ENCODE results near the gene KCTD11. TPM values are rescaled to one million over a fixed set of nuclear protein-coding genes. Genes with fewer than 3 reads are reported as not detected.

Gene KCTD11
- total and polyA plus RNA-seq, 10 donors, result 5.4 to 12.0 (median 8.9) TPM

DNA sequence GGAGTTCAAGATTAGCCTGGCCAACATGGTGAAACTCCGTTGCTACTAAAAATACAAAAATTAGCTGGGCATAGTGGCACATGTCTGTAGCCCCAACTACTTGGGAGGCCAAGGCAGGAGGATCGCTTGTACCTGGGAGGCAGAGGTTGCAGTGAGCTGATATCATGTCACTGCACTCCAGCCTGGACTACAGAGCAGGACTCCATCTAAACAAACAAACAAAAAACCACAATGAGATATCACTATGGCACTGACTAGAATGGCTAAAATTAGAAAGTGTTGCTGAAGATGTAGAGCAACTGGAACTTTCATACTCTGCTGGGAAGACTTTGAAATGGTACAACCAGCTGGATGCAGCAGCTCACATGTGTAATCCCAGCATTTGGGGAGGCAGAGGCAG lies 22.4 kb downstream of the KCTD11 start:
- TF ChIP-seq POLR2AphosphoS5 (IDR thresholded peaks at IDR 0.05) (no peak), POLR2A (IDR thresholded peaks at IDR 0.05) (no peak)
- TF ChIP-seq, protein P1, sequence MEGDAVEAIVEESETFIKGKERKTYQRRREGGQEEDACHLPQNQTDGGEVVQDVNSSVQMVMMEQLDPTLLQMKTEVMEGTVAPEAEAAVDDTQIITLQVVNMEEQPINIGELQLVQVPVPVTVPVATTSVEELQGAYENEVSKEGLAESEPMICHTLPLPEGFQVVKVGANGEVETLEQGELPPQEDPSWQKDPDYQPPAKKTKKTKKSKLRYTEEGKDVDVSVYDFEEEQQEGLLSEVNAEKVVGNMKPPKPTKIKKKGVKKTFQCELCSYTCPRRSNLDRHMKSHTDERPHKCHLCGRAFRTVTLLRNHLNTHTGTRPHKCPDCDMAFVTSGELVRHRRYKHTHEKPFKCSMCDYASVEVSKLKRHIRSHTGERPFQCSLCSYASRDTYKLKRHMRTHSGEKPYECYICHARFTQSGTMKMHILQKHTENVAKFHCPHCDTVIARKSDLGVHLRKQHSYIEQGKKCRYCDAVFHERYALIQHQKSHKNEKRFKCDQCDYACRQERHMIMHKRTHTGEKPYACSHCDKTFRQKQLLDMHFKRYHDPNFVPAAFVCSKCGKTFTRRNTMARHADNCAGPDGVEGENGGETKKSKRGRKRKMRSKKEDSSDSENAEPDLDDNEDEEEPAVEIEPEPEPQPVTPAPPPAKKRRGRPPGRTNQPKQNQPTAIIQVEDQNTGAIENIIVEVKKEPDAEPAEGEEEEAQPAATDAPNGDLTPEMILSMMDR (IDR thresholded peaks at IDR 0.05 in 8 of 11, conservative IDR thresholded peaks at IDR 0.05 in 3 of 11), result no peak
- peaks cover 0 to 6% (median 0%) of the 10 kb centered on the region in 8 donors for H3K9me3 ChIP-seq
- no peak overlapping the region for H3K27ac ChIP-seq
- no peaks in the 10 kb centered on the region for H3K36me3 ChIP-seq
- intact Hi-C loops (cut with DNase I; ENCODE audit: low total_unique reads), result no loop called here
- peaks cover 0 to 13% (median 0%) of the 10 kb centered on the region in 7 donors for H3K27me3 ChIP-seq (replicated peaks in 1 of 7)
- DNase-seq, result no peak
- 75 to 93% (median 88%) methylated on average over 2 of the region's 2 CpGs for WGBS, 5 donors
- no peak overlapping the region for H3K4me3 ChIP-seq
- no peaks in the 10 kb centered on the region for H3K4me1 ChIP-seq

DNA sequence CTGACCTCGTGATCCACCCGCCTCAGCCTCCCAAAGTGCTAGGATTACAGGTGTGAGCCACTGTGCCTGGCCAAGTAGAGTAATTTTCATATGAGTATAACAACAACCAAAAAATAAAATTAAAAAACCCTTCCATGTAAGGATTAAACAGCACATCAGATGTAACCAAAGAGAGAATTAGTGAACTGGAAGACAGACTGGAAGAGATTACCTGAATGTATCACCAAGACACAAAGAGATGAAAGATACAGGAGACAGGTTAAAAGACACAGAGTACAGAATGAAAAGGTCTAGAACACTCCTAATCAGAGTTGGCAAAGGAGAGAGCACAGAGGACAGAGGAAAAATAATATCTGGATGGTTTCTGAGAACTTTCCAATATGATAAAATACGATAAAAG lies 27.2 kb downstream of the KCTD11 start:
- peaks cover 0 to 6% (median 0%) of the 10 kb centered on the region in 8 donors for H3K9me3 ChIP-seq
- H3K27me3 ChIP-seq (replicated peaks in 1 of 7), result peaks cover 0 to 55% (median 10%) of the 10 kb centered on the region in 7 donors
- intact Hi-C loops (cut with DNase I; ENCODE audit: low total_unique reads), result no loop called here
- no peak for DNase-seq
- no peak for TF ChIP-seq POLR2AphosphoS5 (IDR thresholded peaks at IDR 0.05)
- TF ChIP-seq, protein P1 (IDR thresholded peaks at IDR 0.05 in 8 of 11, conservative IDR thresholded peaks at IDR 0.05 in 3 of 11), result no peak
- no peak for TF ChIP-seq POLR2A (IDR thresholded peaks at IDR 0.05)
- 92 to 98% (median 97%) methylated on average over 3 of the region's 3 CpGs for WGBS, 5 donors
- H3K36me3 ChIP-seq, result no peaks in the 10 kb centered on the region
- H3K4me3 ChIP-seq, result no peak overlapping the region
- H3K4me1 ChIP-seq, result peaks cover 7 to 34% (median 26%) of the 10 kb centered on the region in 6 donors
- H3K27ac ChIP-seq, result no peak overlapping the region

DNA sequence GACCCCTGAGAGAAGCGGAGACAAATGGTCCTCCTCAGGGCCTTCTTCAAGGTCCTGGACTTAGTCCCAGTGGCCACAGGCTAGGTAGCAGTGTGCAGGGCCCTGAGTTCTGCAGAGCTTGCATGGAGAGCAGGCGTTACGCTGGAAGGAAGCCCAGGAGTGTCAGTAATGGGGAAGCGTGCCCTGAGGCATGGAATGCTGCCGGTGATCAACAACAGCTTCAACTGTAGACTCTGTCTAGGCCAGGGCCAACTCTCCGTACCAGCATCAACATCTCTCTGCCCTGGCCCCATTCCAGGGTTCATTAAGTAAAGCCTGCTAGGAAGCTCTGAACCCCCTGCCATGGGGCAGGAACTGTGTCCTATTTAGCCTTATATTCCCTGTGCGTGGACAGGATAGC lies 28.4 kb downstream of the KCTD11 start:
- no peak for DNase-seq
- TF ChIP-seq POLR2A (IDR thresholded peaks at IDR 0.05) (no peak), POLR2AphosphoS5 (IDR thresholded peaks at IDR 0.05) (no peak)
- TF ChIP-seq, protein P1 (IDR thresholded peaks at IDR 0.05 in 8 of 11, conservative IDR thresholded peaks at IDR 0.05 in 3 of 11), result no peak
- Histone ChIP-seq H3K4me3 (peak overlapping the region in 4 of 8 donors; percentile 24 to 66 (median 44)), H3K36me3 (no peaks in the 10 kb centered on the region), H3K27me3 (replicated peaks in 1 of 7) (peaks cover 0 to 62% (median 10%) of the 10 kb centered on the region in 7 donors), H3K27ac (no peak overlapping the region), H3K9me3 (peaks cover 0 to 6% (median 0%) of the 10 kb centered on the region in 8 donors), H3K4me1 (peaks cover 7 to 40% (median 33%) of the 10 kb centered on the region in 6 donors)
- whole genome bisulfite sequencing, 5 donors, result 49 to 61% (median 52%) methylated on average over 4 to 7 of the region's 7 CpGs
- intact Hi-C loops (cut with DNase I; ENCODE audit: low total_unique reads), result no loop called here

DNA sequence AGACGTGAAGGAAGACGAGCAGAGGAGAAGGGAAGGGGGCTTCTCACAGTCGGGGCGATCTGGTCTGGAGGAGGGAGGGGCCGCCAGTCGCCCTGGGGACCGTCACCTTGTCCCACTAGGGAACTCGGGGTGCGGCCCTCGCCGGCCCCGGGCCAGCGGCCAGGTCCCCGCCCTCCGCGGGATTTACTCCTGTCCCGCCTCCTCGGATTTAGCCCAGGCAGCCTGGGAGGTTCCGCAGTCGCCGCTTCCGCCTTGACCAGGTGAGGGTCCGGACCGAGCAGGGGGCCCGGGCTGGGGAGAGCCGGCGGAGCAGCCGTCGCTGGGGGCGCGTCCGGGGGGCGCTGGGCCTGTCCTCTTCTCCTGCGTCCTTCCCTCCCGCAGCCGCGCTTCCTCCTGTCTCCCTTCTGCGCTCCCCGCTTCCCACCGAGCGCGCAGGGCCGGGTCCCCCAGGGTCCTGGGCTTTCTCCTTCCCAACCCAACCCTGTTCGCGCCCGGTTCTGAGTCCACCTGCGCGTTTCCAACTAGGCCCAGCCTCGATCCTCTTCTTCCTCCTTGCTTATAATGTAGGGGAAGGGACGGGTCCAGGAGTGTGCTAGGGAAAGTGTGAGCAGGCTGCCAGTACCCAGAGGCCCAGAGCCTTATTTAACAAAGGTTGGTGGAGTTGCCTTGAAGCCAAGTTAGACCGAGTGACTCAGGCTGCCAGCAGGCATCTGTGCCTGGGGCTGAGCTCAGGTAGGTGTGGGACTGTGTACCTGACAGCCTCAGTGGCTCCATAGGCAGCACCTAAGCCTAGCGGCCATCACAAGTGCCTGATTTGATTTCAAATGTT lies 29.1 kb downstream of the KCTD11 start, which contains the start of gene TNK1:
Gene TNK1, plus strand, starts transcription at position 235 of the 829 bp plus-strand sequence. CDS start 1,838 bp downstream, outside the sequence.
- H3K4me1 ChIP-seq, result peaks cover 7 to 40% (median 33%) of the 10 kb centered on the region in 6 donors
- DNase-seq, result peak; percentile 77
- WGBS, 5 donors, result 7 to 14% (median 8%) methylated on average over 36 to 52 of the region's 52 CpGs
- H3K9me3 ChIP-seq, result peaks cover 0 to 6% (median 0%) of the 10 kb centered on the region in 8 donors
- H3K4me3 ChIP-seq, result peak within 1 kb of the TSS; percentile 16 to 66 (median 33)
- peak within 1 kb of the TSS in 3 of 8 donors; percentile 24 to 38 (median 38) for H3K27ac ChIP-seq
- no peaks in the 10 kb centered on the region for H3K36me3 ChIP-seq
- H3K27me3 ChIP-seq (replicated peaks in 1 of 7), result peaks cover 0 to 62% (median 10%) of the 10 kb centered on the region in 7 donors
- intact Hi-C loops (cut with DNase I; ENCODE audit: low total_unique reads), result no loop called here
- TF ChIP-seq POLR2AphosphoS5 (IDR thresholded peaks at IDR 0.05), result peak; percentile 54 to 75 (median 62)
- TF ChIP-seq POLR2A (IDR thresholded peaks at IDR 0.05), result no peak
